ENCODE results near the gene STIP1.

DNA sequence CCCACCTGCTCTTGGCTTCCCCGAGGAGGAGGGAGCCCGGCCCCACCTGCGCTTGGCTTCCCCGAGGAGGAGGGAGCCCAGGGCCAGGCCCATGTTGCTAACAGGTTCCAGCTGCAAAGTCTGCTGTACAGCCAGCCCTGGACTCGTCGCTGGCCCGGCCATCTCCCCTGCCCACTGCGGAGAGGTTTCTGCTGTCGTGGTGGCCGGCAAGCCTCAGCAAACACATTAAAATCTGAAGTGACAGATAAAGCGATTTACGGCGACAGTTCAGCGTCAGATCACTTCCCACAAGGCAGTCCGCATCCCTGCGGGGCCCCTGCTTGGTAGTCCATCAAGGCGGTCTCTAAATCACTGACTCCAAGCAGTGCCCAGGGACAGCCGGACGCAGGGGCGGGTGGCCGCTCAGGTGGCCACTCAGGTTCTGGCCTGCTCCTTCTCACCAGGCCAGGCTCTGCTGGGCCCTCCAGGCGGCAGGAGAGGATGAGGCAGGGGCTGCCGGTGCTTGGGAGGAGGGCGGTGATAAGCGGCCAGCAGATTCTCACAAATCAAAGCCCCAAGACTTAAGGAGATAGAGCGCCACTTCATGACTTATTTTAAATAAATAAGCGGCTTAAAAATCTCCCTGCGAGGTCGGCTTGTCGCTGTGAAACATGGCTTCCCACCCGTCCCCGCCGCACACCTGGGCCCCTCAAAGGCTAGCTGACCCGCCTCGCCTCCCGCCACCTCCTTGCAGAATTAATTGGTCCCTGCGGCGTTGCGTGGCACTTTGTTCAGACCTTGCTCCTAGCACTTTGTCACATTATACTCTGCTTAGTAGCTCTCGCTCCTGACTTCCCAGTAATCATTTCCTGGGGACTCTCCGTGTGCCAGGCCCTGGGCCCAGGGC lies 41.1 kb upstream of the STIP1 start:
- TF ChIP-seq, protein P1, sequence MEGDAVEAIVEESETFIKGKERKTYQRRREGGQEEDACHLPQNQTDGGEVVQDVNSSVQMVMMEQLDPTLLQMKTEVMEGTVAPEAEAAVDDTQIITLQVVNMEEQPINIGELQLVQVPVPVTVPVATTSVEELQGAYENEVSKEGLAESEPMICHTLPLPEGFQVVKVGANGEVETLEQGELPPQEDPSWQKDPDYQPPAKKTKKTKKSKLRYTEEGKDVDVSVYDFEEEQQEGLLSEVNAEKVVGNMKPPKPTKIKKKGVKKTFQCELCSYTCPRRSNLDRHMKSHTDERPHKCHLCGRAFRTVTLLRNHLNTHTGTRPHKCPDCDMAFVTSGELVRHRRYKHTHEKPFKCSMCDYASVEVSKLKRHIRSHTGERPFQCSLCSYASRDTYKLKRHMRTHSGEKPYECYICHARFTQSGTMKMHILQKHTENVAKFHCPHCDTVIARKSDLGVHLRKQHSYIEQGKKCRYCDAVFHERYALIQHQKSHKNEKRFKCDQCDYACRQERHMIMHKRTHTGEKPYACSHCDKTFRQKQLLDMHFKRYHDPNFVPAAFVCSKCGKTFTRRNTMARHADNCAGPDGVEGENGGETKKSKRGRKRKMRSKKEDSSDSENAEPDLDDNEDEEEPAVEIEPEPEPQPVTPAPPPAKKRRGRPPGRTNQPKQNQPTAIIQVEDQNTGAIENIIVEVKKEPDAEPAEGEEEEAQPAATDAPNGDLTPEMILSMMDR (IDR thresholded peaks at IDR 0.05): no peak
- TF ChIP-seq POLR2A (IDR thresholded peaks at IDR 0.05): no peak
